DMS79 (cell line): ENCODE measurements around the gene FAM53B.

Experiments used
- DNase-seq: peaks from one replicate; lab custom pipeline; 2025; lab: John Stamatoyannopoulos, UW

The FAM53B gene

GRCh38 chr10:124575107-124576035, 168.8 kb downstream of the FAM53B start:
- no peak for DNase-seq

GRCh38 chr10:124574456-124575070, 169.6 kb downstream of the FAM53B start:
- DNase-seq, result no peak

GRCh38 chr10:124573726-124574455, 170.3 kb downstream of the FAM53B start:
- no peak for DNase-seq

- DNase-seq, result no peak
Observed at GRCh38 chr10:124572751-124573150, 171.4 kb downstream of the FAM53B start.

GRCh38 chr10:124570646-124571045, 173.5 kb downstream of the FAM53B start:
- no peak for DNase-seq

GRCh38 chr10:124569623-124570470, 174.3 kb downstream of the FAM53B start:
- no peak for DNase-seq
